KBM-7 (cell line): ENCODE data around the gene PIK3AP1.

Source experiments
- DNase-seq: peaks from one replicate; pipeline ENCODE4 v3.0.0-alpha.2; 2015
- in situ Hi-C: fragments of 300-500 bp; cut with MboI; formaldehyde crosslinking; loops from 2 replicates; pipeline ENCODE4 v1.14.3; 2020; ENCODE audit warnings: low sequenced_read_pairs, low pct_unique_long_range_greater_than_20kb, mixed read lengths

Gene PIK3AP1

GRCh38 chr10:96656198-96656577, 64.1 kb downstream of the PIK3AP1 start:
- in situ Hi-C loops = no loop called here
- DNase-seq = no peak

- no peak for DNase-seq
- in situ Hi-C loops = no loop called here
Measured at GRCh38 chr10:96655461-96656197, 64.7 kb downstream of the PIK3AP1 start.

- DNase-seq = peak; percentile 93
- in situ Hi-C loops = no loop called here
Measured at GRCh38 chr10:96651998-96652431, 68.3 kb downstream of the PIK3AP1 start.

GRCh38 chr10:96650958-96651357, 69.4 kb downstream of the PIK3AP1 start:
- DNase-seq = no peak
- in situ Hi-C loops = no loop called here

GRCh38 chr10:96648297-96648696, 72.0 kb downstream of the PIK3AP1 start:
- no peak for DNase-seq
- in situ Hi-C loops = no loop called here

GRCh38 chr10:96647466-96647865, 72.8 kb downstream of the PIK3AP1 start:
- no peak for DNase-seq
- in situ Hi-C loops = no loop called here

- DNase-seq = no peak
- in situ Hi-C loops = no loop called here
Measured at GRCh38 chr10:96646751-96647166, 73.6 kb downstream of the PIK3AP1 start.

GRCh38 chr10:96646301-96646700, 74.0 kb downstream of the PIK3AP1 start:
- in situ Hi-C loops = no loop called here
- DNase-seq = no peak

- no peak for DNase-seq
- in situ Hi-C loops = no loop called here
Measured at GRCh38 chr10:96645191-96645721, 75.1 kb downstream of the PIK3AP1 start.

GRCh38 chr10:96643920-96644319, 76.4 kb downstream of the PIK3AP1 start:
- in situ Hi-C loops = no loop called here
- DNase-seq = no peak

GRCh38 chr10:96642973-96643372, 77.3 kb downstream of the PIK3AP1 start:
- peak; percentile 89 for DNase-seq
- in situ Hi-C loops = no loop called here

- no peak for DNase-seq
- in situ Hi-C loops = no loop called here
Measured at GRCh38 chr10:96642530-96642929, 77.8 kb downstream of the PIK3AP1 start.

- no peak for DNase-seq
- in situ Hi-C loops = no loop called here
Measured at GRCh38 chr10:96641396-96642295, 78.7 kb downstream of the PIK3AP1 start.

- in situ Hi-C loops = no loop called here
Measured at GRCh38 chr10:96639899-96640298, 80.4 kb downstream of the PIK3AP1 start.

GRCh38 chr10:96638696-96639095, 81.6 kb downstream of the PIK3AP1 start:
- in situ Hi-C loops = no loop called here
- no peak for DNase-seq

More at GRCh38 chr10:96639899-96640298, 80.4 kb downstream of the PIK3AP1 start:
- no peak for DNase-seq

GRCh38 chr10:96638120-96638519, 82.2 kb downstream of the PIK3AP1 start:
- in situ Hi-C loops = no loop called here
- DNase-seq = no peak

- no peak for DNase-seq
- in situ Hi-C loops = no loop called here
Measured at GRCh38 chr10:96637709-96638108, 82.6 kb downstream of the PIK3AP1 start.

GRCh38 chr10:96636551-96636950, 83.8 kb downstream of the PIK3AP1 start:
- in situ Hi-C loops = no loop called here
- DNase-seq = no peak

- in situ Hi-C loops = no loop called here
- DNase-seq = no peak
Measured at GRCh38 chr10:96632974-96633710, 87.2 kb downstream of the PIK3AP1 start.
